Caco-2 (cell line): Measurements from ENCODE around the gene OR10G2. TPM values are rescaled to one million over a fixed set of nuclear protein-coding genes. Genes with fewer than 3 reads are reported as not detected.

Experiments
- BruUV-seq: library from RNA; stranded (reverse); fragments of 400-500 nt; replicated peaks from 2 replicates; lab custom pipeline; 2021; lab: Mats Ljungman, UMichigan
- CTCF ChIA-PET: fragments of 300-600 bp; sonication (Branson Sonifier 250); formaldehyde crosslinking; loops from one replicate; lab custom pipeline; 2022; ENCODE audit warnings: antibody characterized with exemption; lab: Charles Lee
- POLR2A ChIA-PET: fragments of 300-600 bp; sonication (Branson Sonifier 250); formaldehyde crosslinking; loops from one replicate; lab custom pipeline; 2022; ENCODE audit warnings: antibody characterized with exemption; lab: Charles Lee
- DNase-seq, 2 experiments: peaks; one replicate each; pipeline versions ENCODE4 v3.0.0 to v3.0.0-alpha.2; 2020 to 2022
- H3K27me3 ChIP-seq: replicated peaks from 2 replicates; pipeline ENCODE4 v1.6.0; 2011; ENCODE audit warnings: low read length; ENCODE audit not compliant: control insufficient read depth, insufficient read depth
- H3K36me3 ChIP-seq: 2 replicates; pipeline ENCODE4 v1.5.1; 2011; ENCODE audit warnings: low read length; ENCODE audit not compliant: control insufficient read depth, insufficient read depth
- H3K4me1 ChIP-seq: fragments of 250-450 bp; sonication (Bioruptor Pico); 2 replicates; pipeline ENCODE4 v1.5.1; 2020; ENCODE audit warnings: mild to moderate bottlenecking
- H3K4me3 ChIP-seq: 2 replicates; pipeline ENCODE4 v1.5.1; 2011; ENCODE audit warnings: low read depth, mild to moderate bottlenecking, control low read depth, low read length
- H3K9me3 ChIP-seq: fragments of 250-450 bp; sonication (Bioruptor Pico); 2 replicates; pipeline ENCODE4 v1.5.1; 2020; ENCODE audit warnings: mild to moderate bottlenecking, moderate library complexity
- H3K27ac Mint-ChIP-seq: one replicate; pipeline ENCODE4 v1.8.0; 2022; ENCODE audit warnings: mixed read lengths; ENCODE audit not compliant: unreplicated experiment
- H3K27me3 Mint-ChIP-seq: one replicate; pipeline ENCODE4 v1.8.0; 2022; ENCODE audit warnings: mixed read lengths; ENCODE audit not compliant: insufficient read depth, unreplicated experiment
- H3K36me3 Mint-ChIP-seq: one replicate; pipeline ENCODE4 v1.8.0; 2022; ENCODE audit warnings: mild to moderate bottlenecking, mixed read lengths; ENCODE audit not compliant: insufficient read depth, unreplicated experiment
- H3K4me1 Mint-ChIP-seq: one replicate; pipeline ENCODE4 v1.8.0; 2022; ENCODE audit warnings: low read depth, mixed read lengths; ENCODE audit not compliant: unreplicated experiment
- H3K4me3 Mint-ChIP-seq: one replicate; pipeline ENCODE4 v1.8.0; 2022; ENCODE audit warnings: mild to moderate bottlenecking, moderate library complexity, mixed read lengths; ENCODE audit not compliant: unreplicated experiment
- H3K9me3 Mint-ChIP-seq: one replicate; pipeline ENCODE4 v1.8.0; 2022; ENCODE audit warnings: mixed read lengths; ENCODE audit not compliant: unreplicated experiment
- CTCF ChIP-seq, 2 experiments: fragments of 200-600 bp in 1 of 2; IDR thresholded peaks; 1 replicate in 1 of 2; 2 replicates in 1 of 2; pipeline versions ENCODE4 v1.5.1 to v1.8.0; 2011 to 2022; ENCODE audit warnings: antibody characterized with exemption in 1 of 2, control low read depth in 1 of 2, inconsistent platforms in 1 of 2, low read depth in 1 of 2, low read length in 1 of 2, mild to moderate bottlenecking in 1 of 2, moderate library complexity in 1 of 2; ENCODE audit not compliant: insufficient read depth in 1 of 2, severe bottlenecking in 1 of 2, unreplicated experiment in 1 of 2
- intact Hi-C: fragments of 100-400 bp; cut with micrococcal nuclease; formaldehyde crosslinking; loops from one replicate; pipeline ENCODE4 v1.10.0; 2022; ENCODE audit not compliant: unreplicated experiment
- total RNA-seq: library from RNA; stranded (reverse); gene quantifications from 2 replicates; pipeline ENCODE4 v1.2.3, GENCODE V29; 2022

OR10G2 gene
- total RNA-seq, 1 experiment from 2014 or later = not detected

GRCh38 chr14:21647380-21647779, 12.6 kb upstream of the OR10G2 start:
- H3K4me1 ChIP-seq = no peaks in the 10 kb centered on the region
- no peaks in the 10 kb centered on the region for H3K9me3 ChIP-seq
- no peak for DNase-seq
- no peaks in the 10 kb centered on the region for H3K27me3 ChIP-seq
- H3K36me3 ChIP-seq = no peaks in the 10 kb centered on the region
- intact Hi-C loops = no loop called here
- no peak overlapping the region for H3K27ac Mint-ChIP-seq
- CTCF ChIA-PET = no interaction called here
- BruUV-seq = no TSS peak
- no peaks in the 10 kb centered on the region for H3K9me3 Mint-ChIP-seq
- POLR2A ChIA-PET = no interaction called here
- H3K27me3 Mint-ChIP-seq = no peaks in the 10 kb centered on the region
- no peak for TF ChIP-seq CTCF (IDR thresholded peaks at IDR 0.05; ENCODE audit: insufficient read depth in 1 of 2, low read depth in 1 of 2, low read length in 1 of 2, severe bottlenecking in 1 of 2, unreplicated experiment in 1 of 2)
- no peaks in the 10 kb centered on the region for H3K36me3 Mint-ChIP-seq
- no peaks in the 10 kb centered on the region for H3K4me1 Mint-ChIP-seq
- H3K4me3 Mint-ChIP-seq = no peak overlapping the region
- H3K4me3 ChIP-seq = no peak overlapping the region

GRCh38 chr14:21643407-21643806, 8.7 kb upstream of the OR10G2 start:
- Mint-ChIP-seq H3K36me3 (no peaks in the 10 kb centered on the region), H3K27me3 (no peaks in the 10 kb centered on the region), H3K4me1 (no peaks in the 10 kb centered on the region), H3K27ac (no peak overlapping the region), H3K9me3 (no peaks in the 10 kb centered on the region), H3K4me3 (no peak overlapping the region)
- Histone ChIP-seq H3K27me3 (no peaks in the 10 kb centered on the region), H3K4me3 (no peak overlapping the region), H3K36me3 (no peaks in the 10 kb centered on the region), H3K4me1 (no peaks in the 10 kb centered on the region), H3K9me3 (no peaks in the 10 kb centered on the region)
- ChIA-PET POLR2A (no interaction called here), CTCF (interaction anchor here (0.8 kb wide), 1 partner anchor 209 kb away, joined by 3 read pairs; no protein-coding TSS in a partner anchor)
- intact Hi-C loops = no loop called here
- no TSS peak for BruUV-seq
- no peak for DNase-seq
- no peak for TF ChIP-seq CTCF (IDR thresholded peaks at IDR 0.05; ENCODE audit: insufficient read depth in 1 of 2, low read depth in 1 of 2, low read length in 1 of 2, severe bottlenecking in 1 of 2, unreplicated experiment in 1 of 2)

- Histone ChIP-seq H3K36me3 (no peaks in the 10 kb centered on the region), H3K4me3 (no peak overlapping the region), H3K4me1 (no peaks in the 10 kb centered on the region), H3K27me3 (no peaks in the 10 kb centered on the region), H3K9me3 (no peaks in the 10 kb centered on the region)
- Mint-ChIP-seq H3K4me1 (no peaks in the 10 kb centered on the region), H3K36me3 (no peaks in the 10 kb centered on the region), H3K27me3 (no peaks in the 10 kb centered on the region), H3K9me3 (no peaks in the 10 kb centered on the region), H3K4me3 (no peak overlapping the region), H3K27ac (no peak overlapping the region)
- intact Hi-C loops = no loop called here
- no peak for DNase-seq
- CTCF ChIA-PET = interaction anchor here (0.8 kb wide), 1 partner anchor 209 kb away, joined by 3 read pairs; no protein-coding TSS in a partner anchor
- no peak for TF ChIP-seq CTCF (IDR thresholded peaks at IDR 0.05; ENCODE audit: insufficient read depth in 1 of 2, low read depth in 1 of 2, low read length in 1 of 2, severe bottlenecking in 1 of 2, unreplicated experiment in 1 of 2)
- POLR2A ChIA-PET = interaction anchor here (0.6 kb wide), 1 partner anchor 43 kb away, joined by 3 read pairs; no protein-coding TSS in a partner anchor
- BruUV-seq = no TSS peak
These were observed 7.9 kb upstream of the OR10G2 start for GRCh38 chr14:21642683-21643082.
